ENCODE data around the gene NPTXR.

DNA sequence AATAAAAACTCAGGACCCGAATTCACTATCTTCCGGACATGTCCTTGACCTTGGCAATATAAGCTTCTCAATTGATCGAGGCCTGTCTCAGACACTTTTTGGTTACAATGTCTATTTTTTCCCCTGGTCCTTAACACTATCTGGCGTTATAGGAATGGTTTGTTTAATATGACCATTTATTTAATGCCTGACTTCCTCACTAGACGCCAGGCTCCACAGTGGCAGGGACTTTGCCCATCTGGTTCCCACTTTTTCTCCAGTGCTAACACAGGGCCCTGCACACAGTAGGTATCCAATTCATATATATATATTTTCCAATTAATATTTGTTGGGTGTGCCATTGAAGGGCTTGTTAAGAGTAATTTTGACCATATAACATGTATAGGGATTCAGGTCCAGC is 36.1 kb upstream of the NPTXR start:
- TF ChIP-seq, protein P1, sequence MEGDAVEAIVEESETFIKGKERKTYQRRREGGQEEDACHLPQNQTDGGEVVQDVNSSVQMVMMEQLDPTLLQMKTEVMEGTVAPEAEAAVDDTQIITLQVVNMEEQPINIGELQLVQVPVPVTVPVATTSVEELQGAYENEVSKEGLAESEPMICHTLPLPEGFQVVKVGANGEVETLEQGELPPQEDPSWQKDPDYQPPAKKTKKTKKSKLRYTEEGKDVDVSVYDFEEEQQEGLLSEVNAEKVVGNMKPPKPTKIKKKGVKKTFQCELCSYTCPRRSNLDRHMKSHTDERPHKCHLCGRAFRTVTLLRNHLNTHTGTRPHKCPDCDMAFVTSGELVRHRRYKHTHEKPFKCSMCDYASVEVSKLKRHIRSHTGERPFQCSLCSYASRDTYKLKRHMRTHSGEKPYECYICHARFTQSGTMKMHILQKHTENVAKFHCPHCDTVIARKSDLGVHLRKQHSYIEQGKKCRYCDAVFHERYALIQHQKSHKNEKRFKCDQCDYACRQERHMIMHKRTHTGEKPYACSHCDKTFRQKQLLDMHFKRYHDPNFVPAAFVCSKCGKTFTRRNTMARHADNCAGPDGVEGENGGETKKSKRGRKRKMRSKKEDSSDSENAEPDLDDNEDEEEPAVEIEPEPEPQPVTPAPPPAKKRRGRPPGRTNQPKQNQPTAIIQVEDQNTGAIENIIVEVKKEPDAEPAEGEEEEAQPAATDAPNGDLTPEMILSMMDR (IDR thresholded peaks at IDR 0.05): no peak
- no peak for TF ChIP-seq POLR2A (IDR thresholded peaks at IDR 0.05)
